Neutrophil (primary cell): ENCODE data around the gene CPPED1.

Experiments used
- H3K27ac ChIP-seq: fragments of 200-600 bp; sonication (generic); 2 replicates; pipeline ENCODE4 v1.5.1; 2016; ENCODE audit warnings: mild to moderate bottlenecking, moderate library complexity
- H3K27me3 ChIP-seq: fragments of 200-600 bp; sonication (generic); 2 replicates; pipeline ENCODE4 v1.6.0; 2016; ENCODE audit warnings: mild to moderate bottlenecking
- H3K36me3 ChIP-seq: fragments of 200-600 bp; sonication (generic); 2 replicates; pipeline ENCODE4 v1.5.1; 2017
- H3K4me1 ChIP-seq, 2 experiments: fragments of 200-600 bp in 1 of 2; sonication (generic) in 1 of 2; 1 replicate in 1 of 2; 2 replicates in 1 of 2; pipeline versions ENCODE4 v1.5.1 to v1.6.1; 2013 to 2016; ENCODE audit warnings: low read depth in 1 of 2, low read length in 1 of 2, mild to moderate bottlenecking in 1 of 2, moderate library complexity in 1 of 2; ENCODE audit not compliant: control insufficient read depth in 1 of 2, insufficient read depth in 1 of 2
- H3K4me3 ChIP-seq, 2 experiments: fragments of 200-600 bp in 1 of 2; sonication (generic) in 1 of 2; 1 replicate in 1 of 2; 2 replicates in 1 of 2; pipeline ENCODE4 v1.5.1; 2013 to 2016; ENCODE audit warnings: low read depth in 1 of 2, low read length in 1 of 2, mild to moderate bottlenecking in 1 of 2, moderate library complexity in 1 of 2
- H3K9me3 ChIP-seq: fragments of 200-600 bp; sonication (generic); 2 replicates; pipeline ENCODE4 v1.5.1; 2016
- TF ChIP-seq, protein P1 (sequence below): fragments of 200-600 bp; sonication (generic); IDR thresholded peaks from 2 replicates; pipeline ENCODE4 v1.5.1; 2016; ENCODE audit warnings: antibody characterized with exemption

CPPED1 gene

GRCh38 chr16:12658506-12658905 lies 145.2 kb downstream of the CPPED1 start:
- TF ChIP-seq, protein P1, sequence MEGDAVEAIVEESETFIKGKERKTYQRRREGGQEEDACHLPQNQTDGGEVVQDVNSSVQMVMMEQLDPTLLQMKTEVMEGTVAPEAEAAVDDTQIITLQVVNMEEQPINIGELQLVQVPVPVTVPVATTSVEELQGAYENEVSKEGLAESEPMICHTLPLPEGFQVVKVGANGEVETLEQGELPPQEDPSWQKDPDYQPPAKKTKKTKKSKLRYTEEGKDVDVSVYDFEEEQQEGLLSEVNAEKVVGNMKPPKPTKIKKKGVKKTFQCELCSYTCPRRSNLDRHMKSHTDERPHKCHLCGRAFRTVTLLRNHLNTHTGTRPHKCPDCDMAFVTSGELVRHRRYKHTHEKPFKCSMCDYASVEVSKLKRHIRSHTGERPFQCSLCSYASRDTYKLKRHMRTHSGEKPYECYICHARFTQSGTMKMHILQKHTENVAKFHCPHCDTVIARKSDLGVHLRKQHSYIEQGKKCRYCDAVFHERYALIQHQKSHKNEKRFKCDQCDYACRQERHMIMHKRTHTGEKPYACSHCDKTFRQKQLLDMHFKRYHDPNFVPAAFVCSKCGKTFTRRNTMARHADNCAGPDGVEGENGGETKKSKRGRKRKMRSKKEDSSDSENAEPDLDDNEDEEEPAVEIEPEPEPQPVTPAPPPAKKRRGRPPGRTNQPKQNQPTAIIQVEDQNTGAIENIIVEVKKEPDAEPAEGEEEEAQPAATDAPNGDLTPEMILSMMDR = no peak
- H3K27ac ChIP-seq = no peak overlapping the region
- H3K4me3 ChIP-seq = no peak overlapping the region
- H3K27me3 ChIP-seq = no peaks in the 10 kb centered on the region
- H3K9me3 ChIP-seq = no peaks in the 10 kb centered on the region
- H3K4me1 ChIP-seq = no peaks in the 10 kb centered on the region
- H3K36me3 ChIP-seq = peaks cover 33% of the 10 kb centered on the region

- Histone ChIP-seq H3K27me3 (peaks cover 4% of the 10 kb centered on the region), H3K4me1 (no peaks in the 10 kb centered on the region), H3K36me3 (peaks cover 7% of the 10 kb centered on the region), H3K4me3 (no peak overlapping the region), H3K27ac (no peak overlapping the region), H3K9me3 (no peaks in the 10 kb centered on the region)
- TF ChIP-seq, protein P1 = no peak
These were observed 148.2 kb downstream of the CPPED1 start for GRCh38 chr16:12655537-12655936.

GRCh38 chr16:12653820-12654392 lies 149.8 kb downstream of the CPPED1 start:
- H3K4me3 ChIP-seq = no peak overlapping the region

GRCh38 chr16:12652924-12653323 lies 150.8 kb downstream of the CPPED1 start:
- H3K27me3 ChIP-seq = peaks cover 4% of the 10 kb centered on the region
- H3K4me1 ChIP-seq = no peaks in the 10 kb centered on the region
- no peak overlapping the region for H3K27ac ChIP-seq
- H3K4me3 ChIP-seq = no peak overlapping the region
- H3K9me3 ChIP-seq = no peaks in the 10 kb centered on the region
- TF ChIP-seq, protein P1 = no peak
- no peaks in the 10 kb centered on the region for H3K36me3 ChIP-seq

More at GRCh38 chr16:12653820-12654392, 149.8 kb downstream of the CPPED1 start:
- Histone ChIP-seq H3K27ac (no peak overlapping the region), H3K4me1 (no peaks in the 10 kb centered on the region), H3K9me3 (no peaks in the 10 kb centered on the region), H3K36me3 (no peaks in the 10 kb centered on the region), H3K27me3 (peaks cover 4% of the 10 kb centered on the region)
- TF ChIP-seq, protein P1 = no peak

DNA sequence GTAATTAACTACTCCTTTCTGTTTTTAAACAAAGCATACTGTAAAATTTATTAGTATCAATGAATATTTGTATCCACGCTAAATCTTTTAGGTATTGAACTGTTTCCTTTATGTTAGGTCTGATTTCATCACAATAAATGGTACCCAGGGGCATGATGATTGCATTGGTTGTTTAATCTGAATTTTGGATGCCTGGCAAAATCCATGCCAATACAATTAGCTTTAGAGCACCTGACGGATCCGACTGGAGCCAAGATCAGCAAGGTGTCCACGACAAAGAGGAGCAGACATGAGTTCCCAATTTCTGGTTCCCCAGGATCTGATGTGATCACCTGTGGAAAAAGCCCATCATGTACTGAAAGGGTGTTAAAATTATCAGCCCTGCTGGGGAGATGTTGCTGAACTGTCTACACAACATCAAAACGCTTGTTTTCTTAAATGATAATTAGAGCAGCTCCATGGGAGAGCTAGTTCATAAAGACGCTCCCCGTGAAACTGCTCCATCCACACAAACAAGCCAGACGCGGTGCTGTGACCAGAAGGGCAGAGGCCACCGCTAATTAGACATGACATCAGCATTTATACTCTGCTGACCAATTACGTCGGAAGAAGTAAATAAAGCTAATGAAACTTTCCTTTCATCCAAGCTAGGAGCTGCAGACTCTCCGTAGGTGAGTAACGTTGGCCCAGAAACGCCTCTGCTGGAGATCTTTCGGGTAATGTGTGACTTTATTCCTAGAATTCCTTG lies 151.7 kb downstream of the CPPED1 start:
- H3K4me3 ChIP-seq = no peak overlapping the region
- no peaks in the 10 kb centered on the region for H3K9me3 ChIP-seq
- TF ChIP-seq, protein P1 = no peak
- H3K36me3 ChIP-seq = no peaks in the 10 kb centered on the region
- no peak overlapping the region for H3K27ac ChIP-seq
- peaks cover 4% of the 10 kb centered on the region for H3K27me3 ChIP-seq
- H3K4me1 ChIP-seq = no peaks in the 10 kb centered on the region
